GM23338 (cell line): ENCODE measurements around the gene MAP2K6. TPM values are rescaled to one million over a fixed set of nuclear protein-coding genes. Genes with fewer than 3 reads are reported as not detected.
A peak's percentile ranks its signal among the peaks of the same experiment; 100 is the strongest.

Source experiments
- ATAC-seq: fragments of 200-7000 bp; cut with Tn5 transposase; 3 replicates; pipeline ENCODE4 v1.9.1; 2020
- DNase-seq: peaks from one replicate; pipeline ENCODE4 v3.0.0-alpha.2; 2015; ENCODE audit warnings: low spot score
- H2AFZ ChIP-seq: fragments of 200-600 bp; sonication (generic); 2 replicates; pipeline ENCODE4 v1.8.0; 2016; ENCODE audit warnings: antibody characterized with exemption, mild to moderate bottlenecking, moderate library complexity
- H3F3A ChIP-seq: fragments of 200-600 bp; sonication (generic); replicated peaks from 2 replicates; pipeline ENCODE4 v1.8.0; 2017; ENCODE audit warnings: antibody characterized with exemption, mixed run types, low read depth
- H3K27ac ChIP-seq: fragments of 200-600 bp; sonication (generic); 2 replicates; pipeline ENCODE4 v1.6.1; 2016; ENCODE audit warnings: low read depth
- H3K27me3 ChIP-seq: fragments of 200-600 bp; sonication (generic); 2 replicates; pipeline ENCODE4 v1.8.0; 2016; ENCODE audit warnings: mild to moderate bottlenecking, mixed run types, moderate library complexity; ENCODE audit not compliant: insufficient read depth
- H3K36me3 ChIP-seq: fragments of 200-600 bp; sonication (generic); 2 replicates; pipeline ENCODE4 v1.8.0; 2016; ENCODE audit warnings: mild to moderate bottlenecking; ENCODE audit not compliant: insufficient read depth
- H3K4me1 ChIP-seq: fragments of 200-600 bp; sonication (generic); 2 replicates; pipeline ENCODE4 v1.8.0; 2016; ENCODE audit warnings: mild to moderate bottlenecking, moderate library complexity; ENCODE audit not compliant: insufficient read depth
- H3K4me2 ChIP-seq: fragments of 200-600 bp; sonication (generic); 2 replicates; pipeline ENCODE4 v1.7.1; 2017; ENCODE audit warnings: mixed run types
- H3K4me3 ChIP-seq: fragments of 200-600 bp; sonication (generic); 2 replicates; pipeline ENCODE4 v1.6.1; 2016; ENCODE audit warnings: mixed run types
- H3K79me2 ChIP-seq: fragments of 200-600 bp; sonication (generic); replicated peaks from 2 replicates; pipeline ENCODE4 v1.8.0; 2017; ENCODE audit warnings: mild to moderate bottlenecking; ENCODE audit not compliant: insufficient read depth
- H3K9me2 ChIP-seq: fragments of 200-600 bp; sonication (generic); 2 replicates; pipeline ENCODE4 v1.8.0; 2017; ENCODE audit not compliant: insufficient read depth
- H4K20me1 ChIP-seq: fragments of 200-600 bp; sonication (generic); replicated peaks from 2 replicates; pipeline ENCODE4 v1.8.0; 2017; ENCODE audit warnings: mild to moderate bottlenecking; ENCODE audit not compliant: insufficient read depth
- H3K27ac Mint-ChIP-seq: 2 replicates; pipeline ENCODE4 v1.8.0; 2020; ENCODE audit warnings: inconsistent platforms, mild to moderate bottlenecking, moderate library complexity, mixed read lengths
- H3K27me3 Mint-ChIP-seq: 3 replicates; pipeline ENCODE4 v1.8.0; 2022; ENCODE audit warnings: low read depth, mild to moderate bottlenecking, moderate library complexity, mixed read lengths, inconsistent platforms; ENCODE audit not compliant: insufficient read depth, poor library complexity
- H3K36me3 Mint-ChIP-seq: 3 replicates; pipeline ENCODE4 v1.8.0; 2021; ENCODE audit warnings: low read depth, mild to moderate bottlenecking, inconsistent platforms, moderate library complexity, mixed read lengths
- H3K4me1 Mint-ChIP-seq: 3 replicates; pipeline ENCODE4 v1.8.0; 2020; ENCODE audit warnings: mild to moderate bottlenecking, inconsistent platforms, mixed read lengths
- H3K4me3 Mint-ChIP-seq: 3 replicates; pipeline ENCODE4 v1.8.0; 2021; ENCODE audit warnings: moderate library complexity, mild to moderate bottlenecking, inconsistent platforms, mixed read lengths
- H3K9me3 Mint-ChIP-seq: 3 replicates; pipeline ENCODE4 v1.8.0; 2020; ENCODE audit warnings: moderate library complexity, mild to moderate bottlenecking, inconsistent platforms, mixed read lengths
- CREB1 ChIP-seq: fragments of 250-450 bp; sonication (Bioruptor Pico); IDR thresholded peaks from 2 replicates; pipeline ENCODE4 v1.5.0; 2020; ENCODE audit warnings: low read depth, mild to moderate bottlenecking, moderate library complexity
- CTCF ChIP-seq, 2 experiments: fragments of 200-600 bp in 1 of 2; sonication (generic) in 1 of 2; conservative IDR thresholded peaks; 2 replicates each; pipeline versions ENCODE4 v1.5.1 to v1.6.1; 2016 to 2017; ENCODE audit warnings: antibody characterized with exemption in 2 of 2, low read depth in 2 of 2, mild to moderate bottlenecking in 2 of 2, moderate library complexity in 1 of 2
- EZH2 ChIP-seq: fragments of 200-600 bp; sonication (generic); IDR thresholded peaks from one replicate; pipeline ENCODE4 v1.8.0; 2017; ENCODE audit warnings: antibody characterized with exemption, mild to moderate bottlenecking, low read depth; ENCODE audit not compliant: unreplicated experiment
- EZH2phosphoT487 ChIP-seq: fragments of 200-600 bp; sonication (generic); IDR thresholded peaks from one replicate; pipeline ENCODE4 v1.8.1; 2018; ENCODE audit warnings: antibody characterized with exemption; ENCODE audit not compliant: unreplicated experiment
- NANOG ChIP-seq: IDR thresholded peaks from 2 replicates; pipeline ENCODE4 v1.6.1; 2016; ENCODE audit warnings: antibody characterized with exemption, borderline replicate concordance
- REST ChIP-seq: IDR thresholded peaks from one replicate; pipeline ENCODE4 v1.6.1; 2018; ENCODE audit warnings: antibody characterized with exemption; ENCODE audit not compliant: unreplicated experiment
- STAT1 ChIP-seq: IDR thresholded peaks from one replicate; pipeline ENCODE4 v1.6.1; 2016; ENCODE audit warnings: antibody characterized with exemption; ENCODE audit not compliant: unreplicated experiment
- ZNF114 ChIP-seq: fragments of 250-450 bp; sonication (Bioruptor Pico); IDR thresholded peaks from 2 replicates; pipeline ENCODE4 v1.5.0; 2020; ENCODE audit warnings: mild to moderate bottlenecking, moderate library complexity
- ZNF462 ChIP-seq: fragments of 250-450 bp; sonication (Bioruptor Pico); IDR thresholded peaks from 2 replicates; pipeline ENCODE4 v1.5.0; 2020; ENCODE audit warnings: mild to moderate bottlenecking, moderate library complexity
- polyA plus RNA-seq: library from polyadenylated mRNA; unstranded; fragments of >200 nt; fragmentation: Nextera tagmentation; extraction: Ambion mirVana; gene quantifications from 2 replicates; pipeline ENCODE4 v1.2.1, GENCODE V29; 2016
- total RNA-seq: library from RNA; depleted of rRNA; stranded (reverse); fragments of >200 nt; shearing (Covaris generic); gene quantifications from 2 replicates; pipeline ENCODE4 v1.2.3, GENCODE V29; 2014

MAP2K6 gene
- total and polyA plus RNA-seq, 2 experiments from 2014 or later, result 26.3 to 31.1 TPM

- TF ChIP-seq EZH2, result no peak
- no peak for TF ChIP-seq ZNF462 (CRISPR knock-in tag)
- TF ChIP-seq EZH2phosphoT487, result no peak
- Histone ChIP-seq H3K36me3 (no peaks in the 10 kb centered on the region; the same call in 1 of the 2 replicates), H3K4me2 (no peak overlapping the region), H3K4me3 (no peak overlapping the region), H3K27ac (no peak overlapping the region), H4K20me1 (no peaks in the 10 kb centered on the region), H3K9me2 (no peaks in the 10 kb centered on the region), H3F3A (no peaks in the 10 kb centered on the region), H3K27me3 (no peaks in the 10 kb centered on the region), H2AFZ (no peak overlapping the region), H3K79me2 (0 out of 2 replicates have a peak, but pooled peaks cover 5% of the 10 kb centered on the region), H3K4me1 (peaks cover 6% of the 10 kb centered on the region; the same call in 1 of the 2 replicates)
- Mint-ChIP-seq H3K27ac (0 out of 2 replicates have a peak overlapping the region, but pooled peaks have one; percentile 18), H3K4me3 (no peak overlapping the region), H3K4me1 (peaks cover 7% of the 10 kb centered on the region; the same call in 1 of the 3 replicates), H3K36me3 (peaks cover 63% of the 10 kb centered on the region), H3K27me3 (peaks cover 2% of the 10 kb centered on the region), H3K9me3 (peaks cover 11% of the 10 kb centered on the region)
- ATAC-seq, result no peak
- no peak for DNase-seq
These were observed 102.4 kb downstream of the MAP2K6 start for GRCh38 chr17:69516911-69517310.

GRCh38 chr17:69518951-69519350, 104.5 kb downstream of the MAP2K6 start:
- peaks cover 77% of the 10 kb centered on the region for H3K36me3 Mint-ChIP-seq

More at GRCh38 chr17:69518951-69519350, 104.5 kb downstream of the MAP2K6 start:
- Mint-ChIP-seq H3K9me3 (peaks cover 11% of the 10 kb centered on the region), H3K27me3 (peaks cover 4% of the 10 kb centered on the region), H3K4me3 (no peak overlapping the region), H3K4me1 (peaks cover 7% of the 10 kb centered on the region; the same call in 1 of the 3 replicates), H3K27ac (no peak overlapping the region)
- no peaks in the 10 kb centered on the region for H4K20me1 ChIP-seq
- no peak overlapping the region for H3K27ac ChIP-seq
- no peak overlapping the region for H3K4me3 ChIP-seq
- ATAC-seq (no peak), DNase-seq (no peak)
- H2AFZ ChIP-seq, result no peak overlapping the region
- H3K9me2 ChIP-seq, result no peaks in the 10 kb centered on the region
- H3K27me3 ChIP-seq, result no peaks in the 10 kb centered on the region
- H3K79me2 ChIP-seq, result 0 out of 2 replicates have a peak, but pooled peaks cover 5% of the 10 kb centered on the region
- H3K4me2 ChIP-seq, result no peak overlapping the region
- TF ChIP-seq STAT1 (no peak), REST (no peak), CTCF (conservative IDR thresholded peaks at IDR 0.05; ENCODE audit: low read depth in 2 of 2) (no peak), EZH2phosphoT487 (no peak), NANOG (no peak), ZNF114 (CRISPR knock-in tag) (no peak), CREB1 (CRISPR knock-in tag) (no peak)
- peaks cover 6% of the 10 kb centered on the region; the same call in 1 of the 2 replicates for H3K4me1 ChIP-seq
- no peaks in the 10 kb centered on the region for H3F3A ChIP-seq
- peaks cover 2% of the 10 kb centered on the region; the same call in 1 of the 2 replicates for H3K36me3 ChIP-seq
